ENCODE results near the gene MCHR1.
"Not testable (repeated sequence)": the region's sequence is repeated elsewhere in the genome, so short reads cannot be mapped to it uniquely, and the experiment has no call there.

DNA sequence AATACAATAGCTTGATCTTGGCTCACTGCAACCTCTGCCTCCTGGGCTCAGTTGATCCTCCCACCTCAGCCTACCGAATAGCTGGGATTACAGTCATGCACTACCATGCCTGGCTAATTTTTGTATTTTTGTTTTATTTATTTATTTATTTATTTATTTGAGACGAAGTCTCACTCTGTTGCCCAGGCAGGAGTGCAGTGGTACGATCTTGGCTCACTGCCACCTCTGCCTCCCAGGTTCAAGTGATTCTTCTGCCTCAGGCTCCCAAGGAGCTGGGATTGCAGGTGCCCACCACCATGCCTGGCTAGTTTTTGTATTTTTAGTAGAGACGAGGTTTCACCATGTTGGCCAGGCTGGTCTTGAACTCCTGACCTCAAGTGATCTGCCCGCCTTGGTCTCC lies 38.4 kb downstream of the MCHR1 start:
- TF ChIP-seq POLR2A, POLR2AphosphoS5, EP300 (IDR thresholded peaks at IDR 0.05): not testable (repeated sequence)
- TF ChIP-seq, protein P1, sequence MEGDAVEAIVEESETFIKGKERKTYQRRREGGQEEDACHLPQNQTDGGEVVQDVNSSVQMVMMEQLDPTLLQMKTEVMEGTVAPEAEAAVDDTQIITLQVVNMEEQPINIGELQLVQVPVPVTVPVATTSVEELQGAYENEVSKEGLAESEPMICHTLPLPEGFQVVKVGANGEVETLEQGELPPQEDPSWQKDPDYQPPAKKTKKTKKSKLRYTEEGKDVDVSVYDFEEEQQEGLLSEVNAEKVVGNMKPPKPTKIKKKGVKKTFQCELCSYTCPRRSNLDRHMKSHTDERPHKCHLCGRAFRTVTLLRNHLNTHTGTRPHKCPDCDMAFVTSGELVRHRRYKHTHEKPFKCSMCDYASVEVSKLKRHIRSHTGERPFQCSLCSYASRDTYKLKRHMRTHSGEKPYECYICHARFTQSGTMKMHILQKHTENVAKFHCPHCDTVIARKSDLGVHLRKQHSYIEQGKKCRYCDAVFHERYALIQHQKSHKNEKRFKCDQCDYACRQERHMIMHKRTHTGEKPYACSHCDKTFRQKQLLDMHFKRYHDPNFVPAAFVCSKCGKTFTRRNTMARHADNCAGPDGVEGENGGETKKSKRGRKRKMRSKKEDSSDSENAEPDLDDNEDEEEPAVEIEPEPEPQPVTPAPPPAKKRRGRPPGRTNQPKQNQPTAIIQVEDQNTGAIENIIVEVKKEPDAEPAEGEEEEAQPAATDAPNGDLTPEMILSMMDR (IDR thresholded peaks at IDR 0.05), result not testable (repeated sequence)
